HG03575 (cell line): Measurements from ENCODE around the gene SYNC.
"Not testable (repeated sequence)": the region's sequence is repeated elsewhere in the genome, so short reads cannot be mapped to it uniquely, and the experiment has no call there.

Source experiments
- ATAC-seq: cut with Tn5 transposase; IDR thresholded peaks from one replicate; pipeline ENCODE4 v1.9.1; 2021; ENCODE audit not compliant: unreplicated experiment, insufficient number of reproducible peaks, low FRiP score; ENCODE audit errors: extremely low read depth

Gene SYNC

GRCh38 chr1:32727876-32728275 lies 25.3 kb upstream of the SYNC start:
- no peak for ATAC-seq

- ATAC-seq: no peak
These were observed 23.0 kb upstream of the SYNC start for GRCh38 chr1:32725615-32725982.

GRCh38 chr1:32724678-32725614 lies 22.4 kb upstream of the SYNC start:
- no peak for ATAC-seq

GRCh38 chr1:32719681-32720275 lies 17.2 kb upstream of the SYNC start:
- no peak for ATAC-seq

- ATAC-seq: no peak
These were observed 16.0 kb upstream of the SYNC start for GRCh38 chr1:32718527-32718926.

GRCh38 chr1:32718036-32718435 lies 15.5 kb upstream of the SYNC start:
- no peak for ATAC-seq

GRCh38 chr1:32717503-32717902 lies 14.9 kb upstream of the SYNC start:
- ATAC-seq: no peak

GRCh38 chr1:32716312-32717148 lies 14.0 kb upstream of the SYNC start:
- ATAC-seq: no peak

- ATAC-seq: no peak
These were observed 13.3 kb upstream of the SYNC start for GRCh38 chr1:32715901-32716311.

- no peak for ATAC-seq
These were observed 11.7 kb upstream of the SYNC start for GRCh38 chr1:32714277-32714676.

GRCh38 chr1:32713081-32713480 lies 10.5 kb upstream of the SYNC start:
- ATAC-seq: no peak

- not testable (repeated sequence) for ATAC-seq
These were observed 8.7 kb upstream of the SYNC start for GRCh38 chr1:32711221-32711620.

GRCh38 chr1:32709476-32709875 lies 6.9 kb upstream of the SYNC start:
- no peak for ATAC-seq

GRCh38 chr1:32709075-32709474 lies 6.5 kb upstream of the SYNC start:
- ATAC-seq: no peak

GRCh38 chr1:32706491-32706890 lies 3.9 kb upstream of the SYNC start:
- no peak for ATAC-seq

- no peak for ATAC-seq
These were observed 2.9 kb upstream of the SYNC start for GRCh38 chr1:32705516-32705915.

GRCh38 chr1:32703479-32704291 lies 1.1 kb upstream of the SYNC start:
- ATAC-seq: no peak

- no peak for ATAC-seq
These were observed 495 bp downstream of the SYNC start for GRCh38 chr1:32701951-32702598.
